ENCODE measurements around the gene MRPS27.

- no peak for TF ChIP-seq YY1 (IDR thresholded peaks at IDR 0.05; ENCODE audit: insufficient read depth, insufficient read length)
- no peak for TF ChIP-seq ZNF274 (IDR thresholded peaks at IDR 0.05; ENCODE audit: low read depth, low read length)
These were observed 38.6 kb downstream of the MRPS27 start for GRCh38 chr5:72281430-72281763.
